Measurements from ENCODE around the gene PCYT2.

PCYT2 gene

DNA sequence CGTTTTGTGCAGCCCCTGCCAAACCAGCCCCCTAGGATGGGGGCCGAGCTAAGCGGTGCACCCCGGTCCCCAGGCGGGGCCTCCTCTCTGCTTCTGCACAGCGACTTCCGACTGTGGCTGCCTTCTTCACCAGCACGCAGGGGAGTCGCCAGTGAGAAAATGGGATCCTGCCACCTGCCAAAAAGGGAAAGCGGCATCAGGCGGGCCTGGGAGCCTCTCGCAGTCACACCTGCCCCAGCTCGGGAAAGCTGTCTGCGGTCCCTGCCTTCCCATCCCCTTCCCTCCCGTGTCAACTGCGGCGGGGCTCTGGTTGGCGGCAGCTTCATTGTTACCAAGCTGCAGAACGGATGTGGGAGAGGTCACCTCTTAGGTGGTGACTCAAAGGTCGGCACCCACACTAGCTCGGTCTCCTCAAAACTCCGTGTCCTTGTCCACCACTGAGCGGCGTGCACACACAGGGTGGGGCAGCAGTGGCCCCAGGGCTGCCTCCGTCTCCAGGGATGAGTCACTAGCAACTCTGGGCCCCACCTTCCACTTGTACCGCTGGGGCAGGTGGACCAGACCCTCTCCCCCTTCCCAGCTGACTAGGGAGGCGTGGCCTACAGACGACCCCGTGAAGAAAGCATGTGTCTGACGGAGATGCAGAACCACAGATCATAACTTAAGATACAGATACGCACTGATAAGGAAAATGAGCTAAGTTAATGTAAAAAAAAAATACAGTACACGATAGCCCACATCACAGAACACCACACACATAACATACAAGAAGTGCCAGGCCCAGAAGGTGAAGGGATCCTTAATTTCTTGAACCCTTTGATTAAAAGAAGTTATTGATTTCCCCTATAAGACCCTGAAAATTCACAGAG lies 1.5 kb upstream of the PCYT2 start:
- no peak for DNase-seq

DNA sequence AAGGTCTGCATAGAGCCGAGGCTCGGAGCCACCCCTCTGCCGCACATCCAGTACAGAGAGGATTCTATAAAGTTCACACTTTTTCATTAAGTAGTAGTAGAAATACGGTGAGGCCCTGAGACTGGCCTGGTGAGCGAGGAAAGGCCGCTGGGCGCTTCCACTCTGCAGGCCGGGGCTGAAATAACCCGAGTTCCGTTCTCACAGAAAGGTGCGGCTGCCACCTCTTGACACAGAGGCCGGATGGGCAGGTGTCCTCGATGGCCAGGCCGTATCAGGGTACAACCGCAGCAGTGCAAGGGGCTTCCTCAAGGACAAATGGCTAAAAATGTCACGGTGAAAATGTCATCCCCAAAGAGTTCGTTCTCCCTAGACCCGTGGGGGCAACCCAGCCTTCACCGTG lies 770 bp upstream of the PCYT2 start:
- no peak for DNase-seq

DNA sequence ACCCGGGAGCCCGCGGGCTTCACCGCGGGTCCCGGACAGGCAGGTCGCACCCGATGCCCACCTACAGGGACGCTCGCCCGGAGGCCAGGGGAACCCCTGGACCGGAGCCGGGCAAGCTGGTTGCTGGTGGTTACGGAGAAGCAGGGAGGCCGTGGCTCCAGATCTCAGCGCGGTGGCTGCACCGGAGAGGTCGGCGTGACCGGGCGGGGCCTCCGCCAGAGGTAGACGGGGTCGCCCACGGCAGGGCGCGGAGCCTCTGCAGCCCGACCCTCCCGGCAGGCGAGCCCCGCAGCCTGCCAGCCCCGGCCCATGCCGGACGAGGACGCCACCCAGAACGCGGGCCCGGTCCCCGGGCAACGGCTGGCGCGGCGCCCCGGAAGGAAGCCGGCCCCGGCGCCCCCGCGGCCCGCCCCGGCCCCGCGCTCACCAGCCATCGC lies 341 bp downstream of the PCYT2 start:
- DNase-seq = peak; percentile 49

DNA sequence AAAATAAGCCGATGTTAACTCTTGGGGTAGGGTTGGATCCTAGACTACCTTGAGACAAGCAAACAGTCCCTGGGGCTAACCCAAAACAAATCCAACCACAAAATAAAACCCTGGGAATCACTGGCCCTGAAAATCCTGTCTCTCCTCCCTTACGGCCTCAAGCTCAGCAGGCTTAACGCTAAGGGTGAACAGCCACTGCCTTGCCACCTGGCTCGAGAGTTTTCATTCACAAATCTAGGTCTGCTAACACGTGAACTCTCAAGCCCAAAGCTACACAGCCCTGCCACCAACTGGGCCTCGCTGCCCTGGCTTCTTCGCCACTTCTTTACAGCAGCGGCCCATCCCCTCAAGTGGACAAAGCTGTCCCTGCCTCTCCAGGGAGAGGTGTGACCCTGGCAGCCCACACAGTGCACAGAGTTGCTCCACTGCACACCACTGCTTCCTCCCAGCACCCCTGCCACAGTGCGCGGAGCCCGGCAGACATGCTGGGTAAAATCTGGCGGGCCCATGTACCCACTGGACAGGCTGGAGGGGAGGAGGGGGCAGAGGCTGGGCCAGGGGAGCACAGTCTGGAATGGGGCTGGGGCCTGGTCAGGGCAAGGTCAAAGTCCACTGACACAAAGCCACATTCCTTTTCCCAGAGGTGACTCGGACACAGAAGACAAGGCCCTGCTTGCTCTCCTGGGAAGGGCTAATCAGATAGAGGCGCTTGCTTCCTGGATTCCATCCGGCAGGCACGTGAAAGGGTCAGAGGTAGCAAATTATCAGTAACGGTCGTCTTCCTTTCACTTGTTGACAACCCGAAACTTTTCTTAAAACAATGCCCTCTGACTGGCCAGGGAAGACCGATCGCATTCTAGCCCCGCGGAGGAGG lies 996 bp downstream of the PCYT2 start:
- DNase-seq = peak; percentile 53

DNA sequence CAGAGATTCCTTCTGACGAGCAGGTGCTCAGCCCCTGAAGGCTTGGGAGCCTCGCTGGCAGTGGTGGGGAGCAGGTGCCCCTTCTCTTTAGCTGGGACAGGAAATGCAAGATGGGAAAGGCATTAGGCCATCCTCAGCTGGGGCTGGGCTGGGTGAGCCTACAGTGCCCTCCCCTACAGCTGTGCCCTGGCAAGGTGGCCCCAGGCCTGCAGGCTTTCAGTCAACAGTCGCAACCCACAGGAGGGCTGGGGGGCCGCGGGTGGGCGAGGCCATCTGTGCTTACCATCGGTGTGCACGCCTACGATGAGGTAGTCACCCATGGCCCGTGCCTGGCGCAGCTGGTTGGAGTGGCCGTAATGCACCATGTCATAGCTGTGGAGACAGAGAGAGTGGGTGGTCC lies 2.0 kb downstream of the PCYT2 start:
- DNase-seq = no peak

DNA sequence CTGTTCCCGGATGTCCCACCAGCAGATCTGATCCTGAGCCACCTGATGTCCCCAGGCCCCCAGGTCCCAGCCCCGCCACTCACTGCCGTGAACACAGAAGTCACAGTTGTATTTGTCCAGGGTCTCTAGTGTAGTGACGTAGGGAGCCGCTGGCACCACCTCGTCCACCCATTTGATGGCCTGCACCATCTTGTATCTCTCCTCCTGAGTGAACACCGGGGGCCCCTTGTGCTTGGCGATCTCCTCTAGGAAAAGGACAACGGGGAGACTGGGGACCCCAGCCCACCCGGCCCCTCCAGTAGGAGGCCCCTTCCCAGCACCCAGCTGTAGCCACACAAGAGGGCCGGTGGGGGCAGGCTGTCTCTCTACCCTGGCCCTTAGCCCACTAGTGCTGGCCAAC lies 2.4 kb downstream of the PCYT2 start:
- no peak for DNase-seq

DNA sequence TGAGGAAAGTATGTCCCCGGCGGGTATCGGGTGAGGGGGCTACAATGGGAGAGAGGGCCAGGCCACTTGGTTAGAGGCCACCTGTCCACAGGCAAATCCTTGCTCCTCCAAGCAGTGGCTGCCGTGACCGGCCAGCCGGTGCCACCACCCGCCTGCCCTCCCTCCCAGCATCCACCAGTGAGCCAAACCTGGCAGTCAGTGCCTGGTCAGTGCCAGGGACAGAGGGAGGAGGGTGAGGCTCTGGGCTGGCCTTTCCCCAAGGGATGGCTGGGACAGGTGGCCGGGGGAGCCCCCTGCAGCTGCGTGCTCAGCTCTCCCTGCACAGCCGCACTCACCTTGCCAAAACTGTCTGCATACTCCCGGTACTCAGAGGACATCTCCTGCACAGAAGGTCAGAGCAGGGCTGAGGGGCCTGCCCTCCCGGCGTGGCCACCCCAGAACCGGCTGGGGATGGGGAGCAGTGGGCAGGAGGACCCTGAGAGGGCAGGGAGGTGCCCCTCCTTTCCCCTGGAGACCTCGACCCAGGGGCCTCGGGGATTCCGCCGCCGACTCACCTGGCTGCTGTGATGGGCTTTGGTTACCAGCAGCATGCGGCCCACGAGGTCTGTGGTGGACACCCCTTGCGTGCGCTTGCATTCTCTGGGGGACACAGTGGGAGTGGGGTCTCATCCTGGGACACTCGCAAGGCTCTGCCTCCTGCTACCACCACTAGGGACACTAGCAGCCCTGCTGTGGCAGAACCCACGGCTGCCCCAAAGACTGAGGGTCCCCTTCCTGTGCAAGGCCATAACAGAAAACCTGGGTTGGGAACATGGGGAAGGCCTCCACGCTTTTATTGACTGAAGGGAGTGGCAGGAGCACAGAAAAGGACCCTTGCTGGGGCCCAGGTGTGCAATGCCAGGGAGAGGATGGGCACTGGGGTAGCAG lies 3.7 kb downstream of the PCYT2 start:
- DNase-seq = no peak

DNA sequence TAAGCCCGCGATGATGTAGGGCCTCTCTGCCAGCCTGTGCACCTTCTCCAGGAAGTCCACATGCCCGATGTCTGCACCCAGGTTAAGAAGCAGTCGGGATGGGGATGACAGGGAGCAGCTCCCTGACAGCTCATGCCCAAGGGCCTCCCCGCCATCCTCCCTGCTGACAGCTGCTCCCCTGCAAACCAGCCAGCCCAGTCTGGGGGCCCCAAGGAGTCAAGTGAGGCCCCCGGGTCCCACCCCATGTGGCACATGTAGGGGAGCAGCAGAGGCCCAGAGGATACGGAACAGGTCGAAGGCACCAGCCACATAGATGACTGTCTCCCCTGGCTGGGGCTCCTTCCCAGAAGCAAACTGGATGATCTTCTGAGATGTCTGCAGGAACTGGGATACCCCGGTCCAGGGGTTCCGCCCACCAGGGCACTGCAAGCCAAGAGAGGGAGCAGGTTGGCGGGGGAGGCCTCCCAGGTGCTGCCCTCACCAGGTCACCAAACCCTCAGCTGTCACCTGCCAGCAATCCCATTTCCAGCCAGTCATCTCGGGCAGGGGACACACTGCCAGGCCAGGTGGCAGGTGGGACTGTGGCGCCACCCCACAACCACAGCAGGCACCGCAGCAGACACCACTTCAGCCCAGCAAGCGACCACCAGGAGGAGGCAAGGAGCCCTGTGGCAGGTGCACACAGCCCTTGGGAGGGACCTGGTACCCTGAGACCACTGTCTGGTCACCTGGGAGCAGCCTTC lies 4.6 kb downstream of the PCYT2 start:
- no peak for DNase-seq

DNA sequence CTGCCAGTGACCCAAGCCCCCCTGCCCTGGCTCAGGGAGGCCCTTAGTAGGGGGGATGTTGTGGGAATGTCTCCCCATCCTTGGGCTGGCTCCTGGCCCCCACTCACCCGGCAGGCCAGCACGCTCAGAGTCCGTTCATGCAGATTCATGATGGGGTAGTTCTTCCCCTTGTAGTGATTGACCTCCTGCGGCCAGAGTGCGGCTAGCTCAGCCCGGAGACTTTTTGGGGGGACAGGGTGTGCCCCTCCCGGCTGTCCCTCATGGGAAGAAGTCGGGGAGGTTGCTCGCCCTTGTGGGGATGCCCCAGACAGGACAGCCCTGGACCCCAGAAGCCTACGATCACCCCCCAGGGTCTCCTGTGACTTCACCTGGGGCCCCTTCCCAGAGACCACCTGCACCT lies 5.2 kb downstream of the PCYT2 start:
- DNase-seq = no peak

DNA sequence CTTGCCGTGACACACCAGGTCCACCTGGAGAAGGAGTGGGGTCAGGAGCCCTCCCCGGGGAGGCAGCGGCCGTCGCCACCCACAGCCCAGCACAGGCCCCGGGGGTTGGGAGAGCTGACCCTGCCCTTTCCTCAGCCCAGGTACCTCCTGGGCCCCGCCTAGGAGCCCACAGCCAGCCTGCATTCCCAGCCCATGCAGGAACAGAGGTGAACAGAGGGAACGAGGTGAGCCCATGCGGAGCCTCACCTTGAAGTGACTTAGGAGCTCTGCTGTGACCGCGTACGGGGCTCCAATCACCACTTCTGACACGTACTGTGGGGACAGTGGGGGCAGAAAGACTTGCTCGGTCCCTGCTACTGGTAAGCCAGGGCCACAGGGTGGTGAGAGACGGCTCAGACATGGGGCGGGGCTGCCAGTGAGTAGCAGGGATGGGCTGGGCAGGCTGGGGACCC lies 5.7 kb downstream of the PCYT2 start:
- no peak for DNase-seq

DNA sequence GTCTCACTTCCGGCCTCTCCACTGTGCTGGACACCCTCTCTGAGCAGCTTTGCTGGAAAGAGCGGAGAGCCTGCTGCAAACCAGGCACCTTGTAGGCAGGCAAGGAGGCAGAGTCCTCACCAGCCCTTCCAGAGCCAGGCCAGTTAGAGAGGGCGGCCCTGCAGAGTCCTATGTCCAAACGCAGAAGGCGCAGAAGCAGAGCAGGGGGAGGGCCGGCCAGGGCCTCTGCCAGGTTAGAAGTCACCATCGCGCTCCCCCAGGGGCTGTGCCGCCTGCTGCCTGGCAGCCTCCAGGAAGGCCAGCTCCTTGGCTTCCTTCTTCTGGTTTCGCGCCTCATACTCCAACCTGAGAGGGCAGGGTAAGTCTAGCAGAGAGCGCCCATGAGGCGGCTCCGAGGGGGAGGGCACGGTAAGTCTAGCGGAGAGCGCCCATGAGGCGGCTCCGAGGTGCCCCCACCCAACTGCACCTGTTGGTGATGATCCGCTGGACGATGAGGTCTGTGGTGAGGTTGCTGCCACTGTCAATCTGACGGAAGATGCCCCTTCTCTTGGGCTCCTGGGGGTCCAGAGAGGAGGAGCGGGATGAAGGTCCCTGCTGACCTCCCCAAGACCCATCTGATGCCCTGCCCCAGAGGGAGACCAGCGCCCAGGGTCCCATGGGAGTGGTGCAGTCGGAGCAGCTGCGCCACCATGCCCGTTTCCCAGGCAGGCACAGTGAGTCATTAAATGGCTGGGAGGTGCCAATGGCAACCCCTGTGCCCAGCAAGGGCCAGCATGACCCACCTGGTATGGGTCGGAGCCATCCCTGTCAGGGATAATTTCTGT lies 6.4 kb downstream of the PCYT2 start:
- no peak for DNase-seq

DNA sequence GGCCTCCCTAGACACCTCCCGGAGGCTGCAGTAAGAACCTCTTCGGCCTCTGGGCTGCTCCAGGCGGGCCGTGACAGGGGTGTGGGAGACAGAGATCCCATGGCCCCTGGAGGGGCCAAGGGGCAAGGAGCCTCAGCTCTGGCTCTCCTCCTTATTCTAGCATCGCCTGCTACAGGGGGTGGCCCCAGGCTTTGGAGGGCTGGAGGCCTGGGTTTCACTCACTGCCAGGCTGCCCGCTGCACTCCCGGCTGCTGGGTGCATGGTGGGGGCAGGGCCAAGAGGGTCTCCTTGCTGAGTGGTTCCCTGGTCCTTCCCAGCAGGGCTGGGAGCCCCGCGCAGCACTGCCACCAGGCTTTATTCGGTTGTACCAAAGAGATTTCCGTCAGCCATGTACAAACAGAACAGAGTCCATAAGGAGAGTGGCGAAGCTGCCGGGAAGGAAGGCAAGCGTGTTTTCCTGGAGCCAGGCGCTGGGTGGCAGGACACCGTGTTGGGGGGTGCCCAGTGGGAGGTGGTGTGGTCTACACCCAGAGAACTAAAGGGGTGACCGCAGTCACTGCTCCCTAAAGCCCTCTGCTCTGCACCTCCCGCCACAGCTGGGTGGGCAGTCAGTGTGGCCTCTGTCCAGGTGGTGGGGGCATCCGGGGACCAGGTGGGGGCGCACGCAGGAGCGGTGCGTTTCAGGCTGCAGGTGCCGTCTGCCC lies 7.2 kb downstream of the PCYT2 start:
- DNase-seq = no peak

DNA sequence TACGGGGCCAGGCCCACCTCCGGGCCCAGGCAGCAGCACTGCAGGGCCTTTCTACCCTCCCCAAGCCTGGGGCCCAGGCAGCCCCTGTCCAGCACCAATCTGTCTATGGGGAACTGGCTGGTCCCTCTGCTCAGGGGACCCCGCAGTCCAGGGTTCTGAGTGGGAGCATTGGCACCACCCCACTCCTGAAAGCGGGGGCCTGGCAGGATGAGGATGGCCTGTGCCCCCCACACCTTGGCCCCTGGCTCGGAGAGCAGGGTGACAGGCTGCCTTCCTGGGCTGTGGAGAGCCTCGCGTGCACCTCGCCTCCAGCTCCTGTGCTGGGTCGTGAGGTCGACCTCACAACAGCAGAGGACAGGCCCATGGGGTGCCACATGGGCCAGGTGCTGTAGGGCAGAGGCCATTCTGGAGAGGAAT lies 7.8 kb downstream of the PCYT2 start:
- no peak for DNase-seq

DNA sequence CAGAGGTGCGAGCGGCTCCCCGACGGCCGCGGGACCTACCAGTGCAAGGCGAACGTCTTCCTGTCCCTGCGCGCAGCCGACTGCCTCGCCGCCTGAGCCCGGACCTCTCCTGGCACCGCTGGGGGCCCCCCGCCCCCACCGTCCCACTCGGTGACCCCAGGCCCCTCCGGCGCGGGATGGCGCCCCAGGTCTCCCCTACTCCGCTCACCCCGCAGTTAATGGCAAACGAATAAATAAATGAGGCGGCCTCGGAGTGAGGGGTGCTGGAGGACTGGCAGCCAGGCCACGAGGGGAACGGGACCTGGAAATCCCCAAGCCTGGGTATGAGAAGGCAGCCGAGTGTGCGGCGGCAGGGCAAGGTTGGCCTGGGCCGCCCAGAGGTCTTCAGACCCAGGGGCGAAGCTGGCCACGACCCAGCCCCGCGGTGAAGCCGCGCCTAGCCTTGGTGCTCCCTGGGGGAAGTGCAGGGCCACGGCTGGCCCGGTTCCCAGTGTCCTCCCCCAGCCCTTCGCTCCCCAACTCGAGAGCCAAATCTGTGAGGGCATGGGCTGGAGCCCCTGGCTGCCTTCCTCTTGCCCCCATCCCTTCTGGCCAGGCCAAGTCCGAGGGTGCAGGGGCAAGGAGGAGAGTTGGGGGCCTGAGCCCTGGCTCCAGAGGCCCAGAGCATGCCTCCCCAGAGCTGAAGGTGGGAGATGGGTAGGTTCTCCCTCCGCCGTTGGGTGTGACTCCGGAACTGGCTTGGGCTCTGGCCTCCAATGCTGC lies 8.4 kb downstream of the PCYT2 start:
- no peak for DNase-seq

DNA sequence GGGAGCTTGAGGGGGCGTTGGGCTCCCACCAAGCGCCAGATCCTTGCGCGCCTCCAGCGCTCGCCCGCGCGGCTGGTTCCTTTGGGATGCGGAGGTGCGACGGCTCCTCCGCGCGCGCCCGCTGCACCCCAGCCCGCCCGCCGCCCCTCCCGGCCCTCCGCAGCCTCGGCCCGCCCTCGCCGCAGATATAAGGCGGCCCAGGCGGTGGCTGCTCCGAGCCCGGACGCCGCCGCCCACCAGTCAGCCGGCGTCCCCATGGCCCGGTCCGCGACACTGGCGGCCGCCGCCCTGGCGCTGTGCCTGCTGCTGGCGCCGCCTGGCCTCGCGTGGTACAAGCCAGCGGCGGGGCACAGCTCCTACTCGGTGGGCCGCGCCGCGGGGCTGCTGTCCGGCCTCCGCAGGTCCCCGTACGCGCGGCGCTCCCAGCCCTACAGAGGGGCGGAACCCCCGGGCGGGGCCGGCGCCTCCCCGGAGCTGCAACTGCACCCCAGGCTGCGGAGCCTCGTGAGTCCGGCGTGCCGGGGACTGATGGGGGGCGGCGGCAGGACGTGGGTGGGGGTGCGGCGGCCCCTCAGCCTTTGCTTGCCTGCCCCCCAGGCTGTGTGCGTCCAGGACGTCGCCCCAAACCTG lies 9.1 kb downstream of the PCYT2 start, which contains the start of gene NPB:
NPB (plus strand) TSS at position 216 of the 630 bp plus-strand sequence; CDS start at position 256, 40 bp downstream.
- DNase-seq = peak; percentile 6

DNA sequence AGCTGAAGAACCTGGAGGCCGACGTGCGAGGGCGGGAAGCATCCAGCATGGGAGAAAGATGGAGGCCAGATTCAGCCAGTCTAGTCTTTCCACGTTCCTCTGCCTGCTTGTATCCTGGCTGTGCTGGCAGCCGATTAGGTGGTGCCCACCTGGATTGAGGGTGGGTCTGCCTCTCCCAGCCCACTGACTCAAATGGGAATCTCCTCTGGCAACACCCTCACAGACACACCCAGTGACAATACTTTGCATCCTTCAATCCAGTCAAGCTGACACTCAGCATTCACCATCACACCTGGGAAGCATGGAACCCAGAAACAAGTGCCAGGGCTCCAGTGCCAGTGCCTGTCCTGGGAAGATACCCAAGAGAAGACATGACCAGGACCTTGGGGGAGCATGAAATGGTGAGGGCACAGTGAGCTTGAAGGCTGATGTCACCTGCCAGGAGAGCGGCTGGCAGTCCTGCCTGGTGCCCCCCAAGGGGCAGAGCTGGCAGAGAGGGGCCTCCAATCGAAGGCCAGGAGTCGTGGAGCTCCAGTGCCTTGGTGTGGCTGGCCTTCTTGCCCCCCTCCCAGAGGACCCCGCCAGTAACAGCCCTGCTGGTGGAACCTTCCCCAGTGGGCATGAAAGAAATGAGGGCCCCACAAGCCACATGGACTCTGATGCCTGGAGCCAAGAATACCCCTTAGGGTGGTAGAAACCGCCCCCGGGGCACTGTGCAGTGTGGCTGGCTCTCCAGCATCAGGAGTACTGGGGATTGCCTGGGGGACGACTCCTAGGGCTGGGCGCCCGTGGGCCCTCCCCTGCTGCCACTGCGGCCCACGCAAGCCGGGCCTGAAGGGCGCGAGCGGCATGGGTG lies 9.8 kb downstream of the PCYT2 start:
- DNase-seq = no peak

DNA sequence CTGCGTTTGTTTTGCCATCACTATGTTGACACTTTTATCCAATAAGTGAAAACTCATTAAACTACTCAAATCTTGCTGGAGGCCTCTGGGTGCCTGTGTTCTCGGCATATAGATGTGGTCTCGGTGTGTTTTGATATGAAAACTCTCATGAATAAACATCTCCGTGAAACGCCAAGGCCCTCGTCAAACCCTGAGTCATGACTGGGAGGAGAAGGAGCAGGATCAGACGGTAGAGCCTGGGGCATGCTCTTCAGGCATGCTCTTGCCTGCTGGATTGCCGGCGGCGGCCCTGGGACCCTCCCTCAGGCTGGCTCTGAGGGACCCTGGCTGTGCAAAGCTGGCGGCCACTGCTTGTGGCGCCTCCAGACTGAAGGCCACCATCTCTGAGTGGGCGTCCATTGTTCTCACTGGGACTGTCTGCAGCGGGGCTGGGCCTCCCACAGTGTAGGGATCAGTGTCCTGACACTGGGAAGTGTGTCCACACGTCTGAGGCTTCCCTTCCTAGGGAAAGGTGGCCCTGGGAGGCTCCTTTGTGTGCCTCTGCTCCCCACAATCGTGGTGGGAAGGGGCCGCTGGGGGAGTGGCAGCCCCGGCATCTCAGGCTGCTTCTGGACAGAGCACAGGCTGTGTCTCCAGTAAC lies 10.9 kb downstream of the PCYT2 start:
- no peak for DNase-seq

Measured in OCI-M1 (cell line).